Measurements from ENCODE around the gene BATF2. TPM values are rescaled to one million over a fixed set of nuclear protein-coding genes. Genes with fewer than 3 reads are reported as not detected.
A peak's percentile ranks its signal among the peaks of the same experiment; 100 is the strongest.

Gene BATF2
- total and polyA plus RNA-seq, 11 donors = 0.87 to 33.4 (median 1.6) TPM

DNA sequence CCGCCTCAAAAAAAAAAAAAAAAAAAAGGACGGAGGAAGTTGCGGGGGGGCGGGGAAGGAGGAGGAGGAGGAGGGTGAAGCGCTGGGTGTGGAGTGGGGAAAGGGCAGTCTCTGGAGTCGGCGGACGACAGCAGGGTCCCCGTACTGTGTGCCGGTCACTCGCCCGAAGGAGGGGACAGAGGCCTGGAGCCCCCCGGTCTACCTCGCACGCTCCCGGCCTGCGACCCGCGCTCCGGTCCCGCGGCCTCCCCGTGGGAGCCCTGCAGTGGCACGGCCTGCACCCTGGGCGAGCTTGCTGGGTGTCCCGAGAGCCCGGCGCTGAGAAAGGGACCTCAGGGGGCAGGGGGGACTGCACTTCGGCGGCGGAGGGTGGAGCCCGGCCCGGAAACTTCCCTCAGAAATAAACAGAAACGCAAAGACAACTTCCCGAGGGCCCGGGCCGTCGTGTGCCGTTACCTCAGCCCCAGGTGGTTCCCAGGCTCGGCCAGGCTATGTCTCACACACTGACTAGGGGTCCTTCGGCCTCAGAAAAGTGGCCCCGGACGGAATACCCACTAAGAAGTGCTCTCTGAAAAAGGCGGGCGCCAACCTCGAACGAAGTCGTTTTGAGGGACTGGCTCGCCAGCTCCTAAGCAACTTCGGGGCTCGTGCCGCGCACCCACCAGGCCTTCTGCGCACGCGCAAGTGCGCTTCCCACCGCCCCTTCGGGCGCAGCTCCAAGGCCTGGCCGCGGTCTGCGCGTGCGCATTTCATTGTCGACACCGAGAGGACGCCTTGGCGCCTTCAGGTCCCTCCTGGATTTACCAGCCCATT, 25.1 kb downstream of the BATF2 start, which contains the start of gene MAJIN:
MAJIN (minus strand) TSS at position 688 of the 813 bp plus-strand sequence. CDS start 12,703 bp downstream, outside the sequence.
- intact Hi-C loops (cut with DNase I) = no loop called here
- peaks cover 0 to 3% (median 0%) of the 10 kb centered on the region in 9 donors for H3K27me3 ChIP-seq
- H3K4me3 ChIP-seq = peak within 1 kb of the TSS in 11 of 12 donors; percentile 12 to 50 (median 45)
- WGBS, 4 donors = 13 to 22% (median 15%) methylated on average over 59 to 69 of the region's 69 CpGs
- ATAC-seq (peak; percentile 55 to 95 (median 85)), DNase-seq (peak; percentile 88 to 97 (median 89))
- no peaks in the 10 kb centered on the region for H3K36me3 ChIP-seq
- peaks cover 0 to 12% (median 10%) of the 10 kb centered on the region in 12 donors for H3K4me1 ChIP-seq
- TF ChIP-seq, protein P1, sequence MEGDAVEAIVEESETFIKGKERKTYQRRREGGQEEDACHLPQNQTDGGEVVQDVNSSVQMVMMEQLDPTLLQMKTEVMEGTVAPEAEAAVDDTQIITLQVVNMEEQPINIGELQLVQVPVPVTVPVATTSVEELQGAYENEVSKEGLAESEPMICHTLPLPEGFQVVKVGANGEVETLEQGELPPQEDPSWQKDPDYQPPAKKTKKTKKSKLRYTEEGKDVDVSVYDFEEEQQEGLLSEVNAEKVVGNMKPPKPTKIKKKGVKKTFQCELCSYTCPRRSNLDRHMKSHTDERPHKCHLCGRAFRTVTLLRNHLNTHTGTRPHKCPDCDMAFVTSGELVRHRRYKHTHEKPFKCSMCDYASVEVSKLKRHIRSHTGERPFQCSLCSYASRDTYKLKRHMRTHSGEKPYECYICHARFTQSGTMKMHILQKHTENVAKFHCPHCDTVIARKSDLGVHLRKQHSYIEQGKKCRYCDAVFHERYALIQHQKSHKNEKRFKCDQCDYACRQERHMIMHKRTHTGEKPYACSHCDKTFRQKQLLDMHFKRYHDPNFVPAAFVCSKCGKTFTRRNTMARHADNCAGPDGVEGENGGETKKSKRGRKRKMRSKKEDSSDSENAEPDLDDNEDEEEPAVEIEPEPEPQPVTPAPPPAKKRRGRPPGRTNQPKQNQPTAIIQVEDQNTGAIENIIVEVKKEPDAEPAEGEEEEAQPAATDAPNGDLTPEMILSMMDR (IDR thresholded peaks at IDR 0.05) = no peak
- TF ChIP-seq POLR2A (IDR thresholded peaks at IDR 0.05) = peak in 1 of 2 donors; percentile 61
- no peaks in the 10 kb centered on the region for H3K9me3 ChIP-seq
- peak within 1 kb of the TSS in 10 of 12 donors; percentile 6 to 61 (median 48) for H3K27ac ChIP-seq

DNA sequence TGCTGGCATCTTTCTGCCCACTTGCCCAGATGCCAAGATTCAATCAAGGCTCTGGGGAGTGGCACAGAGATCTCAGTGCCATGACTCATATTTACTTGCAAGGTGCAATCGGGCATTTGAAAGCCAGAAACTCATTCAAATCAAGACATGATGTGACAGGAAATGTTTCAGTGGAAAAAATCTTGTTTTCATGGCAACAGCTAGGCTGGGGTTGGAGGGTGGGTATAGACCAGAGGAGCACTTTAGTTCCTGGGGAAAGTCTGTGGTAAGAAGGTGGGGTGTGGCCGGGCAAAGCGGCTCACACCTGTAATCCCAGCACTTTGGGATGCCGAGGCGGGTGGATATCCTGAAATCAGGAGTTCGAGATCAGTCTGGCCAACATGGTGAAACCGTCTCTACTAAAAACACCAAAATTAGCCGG, 26.0 kb downstream of the BATF2 start:
- Histone ChIP-seq H3K36me3 (no peaks in the 10 kb centered on the region), H3K27me3 (peaks cover 0 to 3% (median 0%) of the 10 kb centered on the region in 9 donors), H3K4me1 (peaks cover 0 to 12% (median 10%) of the 10 kb centered on the region in 12 donors), H3K9me3 (no peaks in the 10 kb centered on the region), H3K27ac (no peak overlapping the region), H3K4me3 (no peak overlapping the region)
- WGBS, 4 donors = 86 to 92% (median 89%) methylated on average over 8 of the region's 8 CpGs
- no peak for ATAC-seq
- no peak for TF ChIP-seq POLR2A (IDR thresholded peaks at IDR 0.05)
- TF ChIP-seq, protein P1 (IDR thresholded peaks at IDR 0.05) = no peak
- no peak for DNase-seq
- intact Hi-C loops (cut with DNase I) = no loop called here

GRCh38 chr11:64969209-64969608, 27.6 kb downstream of the BATF2 start:
- no peaks in the 10 kb centered on the region for H3K27me3 ChIP-seq
- H3K9me3 ChIP-seq = no peaks in the 10 kb centered on the region
- intact Hi-C loops (cut with DNase I) = no loop called here
- H3K27ac ChIP-seq = no peak overlapping the region
- DNase-seq (no peak), ATAC-seq (no peak)
- H3K4me1 ChIP-seq = peaks cover 0 to 12% (median 10%) of the 10 kb centered on the region in 12 donors
- H3K4me3 ChIP-seq = no peak overlapping the region
- TF ChIP-seq, protein P1 (IDR thresholded peaks at IDR 0.05) = no peak
- TF ChIP-seq POLR2A (IDR thresholded peaks at IDR 0.05) = no peak
- H3K36me3 ChIP-seq = no peaks in the 10 kb centered on the region
- WGBS, 4 donors = 39 to 44% (median 41%) methylated on average over 5 of the region's 5 CpGs

DNA sequence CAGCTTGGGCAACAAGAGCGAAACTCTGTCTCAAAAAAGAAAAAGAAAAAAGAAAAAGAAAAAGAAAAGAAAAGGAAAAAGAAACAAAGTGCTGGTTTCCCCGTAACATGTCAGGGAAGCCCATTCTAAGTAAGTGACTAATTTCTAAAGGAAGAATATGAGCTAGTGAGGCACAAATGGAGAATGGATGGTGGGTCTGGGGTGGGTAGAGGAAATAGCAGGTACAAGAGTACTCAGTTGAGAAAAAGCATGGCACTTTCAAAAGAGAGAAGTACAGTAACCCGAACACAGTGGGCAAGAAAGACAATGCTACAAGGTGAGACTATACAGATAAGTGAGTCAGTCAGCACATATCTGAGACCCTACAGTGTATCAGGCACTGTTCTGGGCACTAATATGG, 29.4 kb downstream of the BATF2 start:
- 91 to 94% (median 93%) methylated on average over 3 of the region's 3 CpGs for WGBS, 4 donors
- Histone ChIP-seq H3K27me3 (no peaks in the 10 kb centered on the region), H3K4me3 (no peak overlapping the region), H3K4me1 (peaks cover 0 to 11% (median 9%) of the 10 kb centered on the region in 12 donors), H3K9me3 (no peaks in the 10 kb centered on the region), H3K27ac (no peak overlapping the region), H3K36me3 (no peaks in the 10 kb centered on the region)
- DNase-seq = no peak
- TF ChIP-seq POLR2A (IDR thresholded peaks at IDR 0.05) = no peak
- TF ChIP-seq, protein P1 (IDR thresholded peaks at IDR 0.05) = no peak
- intact Hi-C loops (cut with DNase I) = no loop called here
- ATAC-seq = no peak
